ENCODE measurements around the gene MICAL2.

Gene MICAL2

DNA sequence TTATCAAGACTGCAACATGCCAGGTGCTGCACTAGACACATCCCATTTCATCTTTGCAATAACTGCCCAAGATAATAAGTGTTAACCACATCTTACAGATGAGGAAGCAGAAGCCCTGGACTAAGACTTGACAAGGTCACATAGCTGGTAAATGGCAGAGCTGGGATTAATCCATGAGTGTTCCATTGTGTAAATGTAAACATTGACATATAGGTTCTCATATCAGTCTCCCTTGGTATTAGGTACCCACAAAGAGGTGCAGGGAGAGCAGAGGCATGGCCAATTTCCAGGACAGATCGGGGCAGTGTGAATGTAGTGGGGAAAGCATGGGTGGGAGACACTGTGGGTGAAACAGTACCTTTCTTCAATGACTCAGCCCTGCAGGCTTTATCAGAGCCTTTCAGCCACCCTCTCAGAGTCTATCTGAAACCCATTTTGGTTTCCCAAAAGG is 17.9 kb downstream of the MICAL2 start:
- Histone ChIP-seq H3K4me3 (ENCODE audit: low read depth, low read length) (no peak overlapping the region), H3K36me3 (no peaks in the 10 kb centered on the region), H3K27ac (no peak overlapping the region), H3K27me3 (ENCODE audit: insufficient read depth, low read depth, severe bottlenecking) (no peaks in the 10 kb centered on the region), H3K9me3 (ENCODE audit: severe bottlenecking) (no peaks in the 10 kb centered on the region)
- TF ChIP-seq, protein P1, sequence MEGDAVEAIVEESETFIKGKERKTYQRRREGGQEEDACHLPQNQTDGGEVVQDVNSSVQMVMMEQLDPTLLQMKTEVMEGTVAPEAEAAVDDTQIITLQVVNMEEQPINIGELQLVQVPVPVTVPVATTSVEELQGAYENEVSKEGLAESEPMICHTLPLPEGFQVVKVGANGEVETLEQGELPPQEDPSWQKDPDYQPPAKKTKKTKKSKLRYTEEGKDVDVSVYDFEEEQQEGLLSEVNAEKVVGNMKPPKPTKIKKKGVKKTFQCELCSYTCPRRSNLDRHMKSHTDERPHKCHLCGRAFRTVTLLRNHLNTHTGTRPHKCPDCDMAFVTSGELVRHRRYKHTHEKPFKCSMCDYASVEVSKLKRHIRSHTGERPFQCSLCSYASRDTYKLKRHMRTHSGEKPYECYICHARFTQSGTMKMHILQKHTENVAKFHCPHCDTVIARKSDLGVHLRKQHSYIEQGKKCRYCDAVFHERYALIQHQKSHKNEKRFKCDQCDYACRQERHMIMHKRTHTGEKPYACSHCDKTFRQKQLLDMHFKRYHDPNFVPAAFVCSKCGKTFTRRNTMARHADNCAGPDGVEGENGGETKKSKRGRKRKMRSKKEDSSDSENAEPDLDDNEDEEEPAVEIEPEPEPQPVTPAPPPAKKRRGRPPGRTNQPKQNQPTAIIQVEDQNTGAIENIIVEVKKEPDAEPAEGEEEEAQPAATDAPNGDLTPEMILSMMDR (IDR thresholded peaks at IDR 0.05; ENCODE audit: low read depth, low read length) = no peak
- DNase-seq = no peak

- Histone ChIP-seq H3K36me3 (no peaks in the 10 kb centered on the region), H3K27me3 (ENCODE audit: insufficient read depth, low read depth, severe bottlenecking) (no peaks in the 10 kb centered on the region), H3K27ac (no peak overlapping the region), H3K4me3 (ENCODE audit: low read depth, low read length) (no peak overlapping the region), H3K9me3 (ENCODE audit: severe bottlenecking) (no peaks in the 10 kb centered on the region)
- TF ChIP-seq, protein P1 (IDR thresholded peaks at IDR 0.05; ENCODE audit: low read depth, low read length) = no peak
- DNase-seq = no peak
These were observed 18.8 kb downstream of the MICAL2 start for GRCh38 chr11:12129227-12129626.

DNA sequence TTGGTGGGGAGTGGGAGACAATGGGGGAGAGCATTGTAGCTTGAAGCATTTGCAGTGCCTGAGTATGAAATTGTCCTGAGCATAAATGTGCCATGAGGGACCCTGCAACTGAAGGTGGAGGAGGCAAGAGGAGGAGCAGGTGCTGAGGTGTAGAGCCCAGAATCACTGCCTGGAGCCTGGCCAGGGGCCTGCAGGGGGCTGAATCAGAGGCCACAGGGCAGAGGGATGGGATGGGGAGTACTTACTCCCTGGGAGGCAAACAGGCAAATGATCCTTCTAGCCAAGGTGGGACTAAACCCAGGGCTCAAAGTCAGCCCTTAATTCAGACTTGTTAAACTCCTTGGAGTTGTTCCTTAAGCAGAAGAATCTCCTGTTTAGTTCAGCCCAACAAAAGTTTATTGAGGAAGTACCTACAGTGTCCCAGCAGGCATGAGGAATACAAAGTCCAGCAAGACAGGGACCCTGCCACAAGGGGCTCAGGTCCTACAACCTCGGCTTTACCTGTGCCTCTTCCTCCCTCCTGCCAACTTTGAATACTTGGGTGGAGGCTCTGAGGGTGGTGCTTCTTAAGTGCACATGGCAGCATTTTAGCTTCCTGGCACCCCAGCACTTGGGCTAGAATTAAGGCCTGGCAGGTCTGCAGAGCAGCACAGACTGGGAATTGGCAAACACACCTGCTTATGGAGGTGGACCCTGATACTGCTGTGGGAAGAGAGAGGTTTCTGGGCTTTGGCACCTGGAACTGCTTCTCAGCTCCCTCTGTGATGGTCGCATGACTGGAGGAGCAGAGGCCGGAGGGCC is 20.0 kb downstream of the MICAL2 start:
- TF ChIP-seq, protein P1 (IDR thresholded peaks at IDR 0.05; ENCODE audit: low read depth, low read length) = no peak
- no peak for DNase-seq
- Histone ChIP-seq H3K36me3 (no peaks in the 10 kb centered on the region), H3K9me3 (ENCODE audit: severe bottlenecking) (no peaks in the 10 kb centered on the region), H3K27ac (no peak overlapping the region), H3K4me3 (ENCODE audit: low read depth, low read length) (no peak overlapping the region), H3K27me3 (ENCODE audit: insufficient read depth, low read depth, severe bottlenecking) (no peaks in the 10 kb centered on the region)

DNA sequence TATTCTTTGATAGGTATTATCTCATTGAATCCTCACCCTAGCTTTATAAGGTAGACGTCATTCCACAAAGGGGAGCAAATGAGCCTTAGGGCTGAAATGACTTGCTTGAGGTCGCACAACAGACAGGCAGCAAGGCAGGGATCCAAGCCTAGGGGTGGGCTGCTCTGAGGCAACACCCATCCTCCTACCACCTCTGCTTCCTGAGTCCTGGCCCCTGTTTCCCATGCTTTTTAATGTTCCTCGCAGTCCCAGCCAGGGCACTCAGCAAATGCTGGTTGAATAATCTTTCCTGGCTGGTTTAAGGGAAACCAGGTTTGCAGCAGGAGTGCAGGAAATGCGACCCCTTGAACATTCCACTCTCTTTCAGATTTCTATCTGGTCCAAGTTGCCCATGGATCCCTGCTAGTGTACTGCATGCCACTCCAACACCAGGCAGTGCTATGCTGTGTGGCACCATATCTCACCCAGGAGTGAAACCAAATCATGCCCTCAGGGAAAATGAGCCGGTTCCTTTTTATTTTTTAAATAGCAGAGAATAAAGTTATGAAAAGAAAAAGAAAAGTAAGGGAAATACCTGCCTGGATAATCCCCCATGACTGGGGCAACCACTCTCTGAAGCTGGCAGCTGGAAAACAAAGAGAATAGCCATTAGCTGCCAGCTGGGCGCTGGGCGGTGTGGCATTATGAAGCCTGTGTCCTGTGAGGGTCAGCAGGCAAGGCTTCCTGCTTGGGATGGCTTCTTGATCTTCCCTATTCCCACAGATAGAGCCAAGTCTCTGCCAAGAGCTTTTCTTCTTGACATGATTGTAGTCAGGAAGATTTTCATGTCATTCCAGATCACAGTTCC is 21.8 kb downstream of the MICAL2 start:
- DNase-seq = no peak

DNA sequence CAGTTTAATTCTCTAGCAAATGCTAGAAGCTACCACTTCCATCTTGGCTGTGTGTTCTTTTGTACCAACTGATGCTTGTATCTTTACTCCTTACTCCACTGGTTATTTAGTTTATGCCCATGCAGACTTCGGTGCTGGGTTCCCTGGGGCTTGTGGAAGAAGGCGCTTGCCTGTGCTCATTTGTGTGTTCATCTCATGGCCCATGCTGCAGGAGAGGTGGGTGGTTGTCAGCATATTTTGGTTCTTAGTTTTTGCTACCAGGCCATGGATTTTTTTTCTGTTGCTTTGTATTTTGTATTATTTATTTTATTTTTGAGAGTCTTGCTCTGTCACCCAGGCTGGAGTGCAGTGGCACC is 22.4 kb downstream of the MICAL2 start:
- H3K27me3 ChIP-seq (ENCODE audit: insufficient read depth, low read depth, severe bottlenecking) = no peaks in the 10 kb centered on the region
- no peak overlapping the region for H3K4me3 ChIP-seq (ENCODE audit: low read depth, low read length)
- DNase-seq = no peak
- no peaks in the 10 kb centered on the region for H3K36me3 ChIP-seq
- TF ChIP-seq, protein P1 (IDR thresholded peaks at IDR 0.05; ENCODE audit: low read depth, low read length) = no peak
- no peaks in the 10 kb centered on the region for H3K9me3 ChIP-seq (ENCODE audit: severe bottlenecking)
- H3K27ac ChIP-seq = no peak overlapping the region

More for the DNA sequence above, 21.8 kb downstream of the MICAL2 start:
- TF ChIP-seq, protein P1 (IDR thresholded peaks at IDR 0.05; ENCODE audit: low read depth, low read length) = no peak
- Histone ChIP-seq H3K27ac (no peak overlapping the region), H3K9me3 (ENCODE audit: severe bottlenecking) (no peaks in the 10 kb centered on the region), H3K27me3 (ENCODE audit: insufficient read depth, low read depth, severe bottlenecking) (no peaks in the 10 kb centered on the region), H3K4me3 (ENCODE audit: low read depth, low read length) (no peak overlapping the region), H3K36me3 (no peaks in the 10 kb centered on the region)

All from WERI-Rb-1 (cell line).